SK-N-SH (cell line): Measurements from ENCODE around the gene OTOS. TPM values are rescaled to one million over a fixed set of nuclear protein-coding genes. Genes with fewer than 3 reads are reported as not detected.

Experiments used
- CTCF ChIA-PET: fragments of 300-600, 350-600 bp; formaldehyde crosslinking; extraction: SDS; loops from one replicate; lab custom pipeline; 2021; lab: Yijun Ruan, JAX
- POLR2A ChIA-PET: fragments of 350-600 bp; sonication (Branson Sonifier 250); formaldehyde crosslinking; extraction: SDS; loops from one replicate; lab custom pipeline; 2020; ENCODE audit warnings: antibody characterized with exemption, inconsistent platforms; lab: Yijun Ruan, JAX
- DNase-seq: peaks from one replicate; pipeline ENCODE4 v3.0.0; 2012
- H2AFZ ChIP-seq: fragments of 200-600 bp; sonication (generic); 2 replicates; pipeline ENCODE4 v1.8.1; 2016; ENCODE audit warnings: antibody characterized with exemption, mild to moderate bottlenecking, low read depth
- H3F3A ChIP-seq: fragments of 200-600 bp; sonication (generic); replicated peaks from 2 replicates; pipeline ENCODE3; 2016; ENCODE audit warnings: antibody characterized with exemption, mild to moderate bottlenecking; ENCODE audit not compliant: insufficient read depth
- H3K27ac ChIP-seq, 2 experiments: fragments of 200-500 bp in 1 of 2; fragments of 200-600 bp in 1 of 2; sonication (Bioruptor generic) in 1 of 2; sonication (generic), shearing (Covaris generic) in 1 of 2; 2 replicates each; pipeline versions ENCODE4 v1.5.1 to v1.6.1; 2014 to 2016; ENCODE audit warnings: low read depth in 2 of 2, inconsistent platforms in 1 of 2, low read length in 1 of 2, mild to moderate bottlenecking in 1 of 2, mixed read lengths in 1 of 2
- H3K27me3 ChIP-seq: fragments of 200-600 bp; sonication (generic), shearing (Covaris generic); 2 replicates; pipeline ENCODE4 v1.6.1; 2016; ENCODE audit warnings: mixed run types; ENCODE audit not compliant: insufficient read depth
- H3K36me3 ChIP-seq, 2 experiments: fragments of 200-500 bp in 1 of 2; fragments of 200-600 bp in 1 of 2; sonication (Bioruptor generic) in 1 of 2; sonication (generic) in 1 of 2; replicated peaks in 1 of 2; 2 replicates each; pipeline versions ENCODE3 to v1.5.1; 2014 to 2016; ENCODE audit warnings: low read length in 1 of 2, mild to moderate bottlenecking in 1 of 2; ENCODE audit not compliant: insufficient read depth in 2 of 2, control insufficient read depth in 1 of 2
- H3K4me1 ChIP-seq, 2 experiments: fragments of 200-500 bp in 1 of 2; fragments of 200-600 bp in 1 of 2; sonication (Bioruptor generic) in 1 of 2; sonication (generic), shearing (Covaris generic) in 1 of 2; 2 replicates each; pipeline versions ENCODE4 v1.5.1 to v1.6.1; 2014 to 2016; ENCODE audit warnings: low read depth in 1 of 2, low read length in 1 of 2, mixed run types in 1 of 2; ENCODE audit not compliant: insufficient read depth in 2 of 2, control insufficient read depth in 1 of 2
- H3K4me2 ChIP-seq: fragments of 200-600 bp; sonication (generic), shearing (Covaris generic); 2 replicates; pipeline ENCODE4 v1.6.1; 2017; ENCODE audit warnings: mixed run types
- H3K4me3 ChIP-seq, 2 experiments: fragments of 200-500 bp in 1 of 2; fragments of 200-600 bp in 1 of 2; sonication (Bioruptor generic) in 1 of 2; sonication (generic), shearing (Covaris generic) in 1 of 2; 2 replicates each; pipeline versions ENCODE4 v1.5.1 to v1.8.1; 2014 to 2016; ENCODE audit warnings: low read depth in 2 of 2, inconsistent platforms in 1 of 2, low read length in 1 of 2, mild to moderate bottlenecking in 1 of 2, mixed read lengths in 1 of 2, moderate library complexity in 1 of 2
- H3K79me2 ChIP-seq: fragments of 200-600 bp; sonication (generic); 2 replicates; pipeline ENCODE4 v1.8.1; 2017; ENCODE audit warnings: mild to moderate bottlenecking; ENCODE audit not compliant: insufficient read depth
- H3K9ac ChIP-seq: fragments of 200-600 bp; sonication (generic); 2 replicates; pipeline ENCODE4 v1.6.1; 2017; ENCODE audit warnings: mixed run types
- H3K9me2 ChIP-seq: fragments of 200-600 bp; sonication (generic); 2 replicates; pipeline ENCODE4 v1.6.1; 2017; ENCODE audit warnings: mixed run types
- H3K9me3 ChIP-seq: fragments of 200-600 bp; sonication (generic); 2 replicates; pipeline ENCODE4 v1.6.1; 2017; ENCODE audit warnings: mixed run types, mild to moderate bottlenecking, moderate library complexity
- H4K20me1 ChIP-seq: fragments of 200-600 bp; sonication (generic); 2 replicates; pipeline ENCODE4 v1.6.1; 2017; ENCODE audit warnings: mild to moderate bottlenecking, mixed run types; ENCODE audit not compliant: insufficient read depth
- CHD2 ChIP-seq: fragments of 150-350 bp; IDR thresholded peaks from 2 replicates; pipeline ENCODE4 v1.6.1; 2018; ENCODE audit warnings: low read length; ENCODE audit not compliant: partially characterized antibody
- EP300 ChIP-seq, 2 experiments: IDR thresholded peaks; 2 replicates each; pipeline versions ENCODE4 v1.4.0 to v1.6.1; 2012; ENCODE audit warnings: borderline replicate concordance in 1 of 2, low read depth in 1 of 2, low read length in 1 of 2
- FOSL2 ChIP-seq: IDR thresholded peaks from 2 replicates; pipeline ENCODE4 v1.4.0; 2012; ENCODE audit warnings: low read depth, mild to moderate bottlenecking, moderate library complexity, borderline replicate concordance
- FOXM1 ChIP-seq: IDR thresholded peaks from 2 replicates; pipeline ENCODE4 v1.4.0; 2012; ENCODE audit warnings: low read depth, mild to moderate bottlenecking
- GATA2 ChIP-seq: sonication (generic); formaldehyde crosslinking; IDR thresholded peaks from 2 replicates; pipeline ENCODE4 v1.5.0; 2020; ENCODE audit warnings: mild to moderate bottlenecking, missing genetic modification reagents
- MAX ChIP-seq: IDR thresholded peaks from 2 replicates; pipeline ENCODE4 v1.4.0; 2012; ENCODE audit warnings: low read depth
- MEF2A ChIP-seq: IDR thresholded peaks from 2 replicates; pipeline ENCODE4 v1.4.0; 2012; ENCODE audit warnings: low read depth, borderline replicate concordance
- NFIC ChIP-seq: IDR thresholded peaks from 2 replicates; pipeline ENCODE4 v1.4.0; 2012; ENCODE audit warnings: borderline replicate concordance
- POLR2AphosphoS5 ChIP-seq: IDR thresholded peaks from 2 replicates; pipeline ENCODE4 v1.6.1; 2012; ENCODE audit warnings: low read depth, low read length
- RAD21 ChIP-seq: IDR thresholded peaks from 2 replicates; pipeline ENCODE4 v1.6.1; 2012; ENCODE audit warnings: mild to moderate bottlenecking, low read length
- RFX5 ChIP-seq: IDR thresholded peaks from 2 replicates; pipeline ENCODE4 v1.6.1; 2012; ENCODE audit warnings: mild to moderate bottlenecking, improper control_type of control experiment, low read length
- RXRA ChIP-seq: IDR thresholded peaks from 2 replicates; pipeline ENCODE4 v1.4.0; 2012; ENCODE audit warnings: low read depth, mild to moderate bottlenecking, borderline replicate concordance
- SMC3 ChIP-seq: IDR thresholded peaks from 2 replicates; pipeline ENCODE4 v1.6.1; 2012; ENCODE audit warnings: low read depth, low read length, improper control_type of control experiment
- TCF12 ChIP-seq: IDR thresholded peaks from 2 replicates; pipeline ENCODE4 v1.4.0; 2012
- TEAD4 ChIP-seq: IDR thresholded peaks from 2 replicates; pipeline ENCODE4 v1.4.0; 2012; ENCODE audit warnings: mild to moderate bottlenecking, borderline replicate concordance; ENCODE audit not compliant: insufficient read depth
- WGBS: methylation state at CpG from one replicate; pipeline ENCODE4 v1.1.6; 2017; ENCODE audit warnings: low lambda C conversion rate; 5-methylcytosine and 5-hydroxymethylcytosine counted together
- polyA plus RNA-seq, 3 experiments: library from polyadenylated mRNA; depleted of rRNA; stranded (reverse); fragments of >200 nt; gene quantifications; 2 replicates each; pipeline ENCODE4 v1.2.3, GENCODE V29; 2012
- TF ChIP-seq, protein P1 (sequence below): fragments of 150-350 bp; IDR thresholded peaks from 2 replicates; pipeline ENCODE4 v1.6.1; 2016; ENCODE audit warnings: mild to moderate bottlenecking, low read depth, low read length
- TF ChIP-seq, protein P2 (sequence below): fragments of 150-350 bp; IDR thresholded peaks from 2 replicates; pipeline ENCODE4 v1.6.1; 2017; ENCODE audit warnings: antibody characterized with exemption, low read length, low read depth, borderline replicate concordance
- TF ChIP-seq, protein P3 (sequence below): IDR thresholded peaks from 2 replicates; pipeline ENCODE4 v1.4.0; 2012; ENCODE audit warnings: low read depth, borderline replicate concordance

Gene OTOS
- polyA plus RNA-seq, 1 of the 3 experiments (the other 2 are of a cell fraction), result not detected

DNA sequence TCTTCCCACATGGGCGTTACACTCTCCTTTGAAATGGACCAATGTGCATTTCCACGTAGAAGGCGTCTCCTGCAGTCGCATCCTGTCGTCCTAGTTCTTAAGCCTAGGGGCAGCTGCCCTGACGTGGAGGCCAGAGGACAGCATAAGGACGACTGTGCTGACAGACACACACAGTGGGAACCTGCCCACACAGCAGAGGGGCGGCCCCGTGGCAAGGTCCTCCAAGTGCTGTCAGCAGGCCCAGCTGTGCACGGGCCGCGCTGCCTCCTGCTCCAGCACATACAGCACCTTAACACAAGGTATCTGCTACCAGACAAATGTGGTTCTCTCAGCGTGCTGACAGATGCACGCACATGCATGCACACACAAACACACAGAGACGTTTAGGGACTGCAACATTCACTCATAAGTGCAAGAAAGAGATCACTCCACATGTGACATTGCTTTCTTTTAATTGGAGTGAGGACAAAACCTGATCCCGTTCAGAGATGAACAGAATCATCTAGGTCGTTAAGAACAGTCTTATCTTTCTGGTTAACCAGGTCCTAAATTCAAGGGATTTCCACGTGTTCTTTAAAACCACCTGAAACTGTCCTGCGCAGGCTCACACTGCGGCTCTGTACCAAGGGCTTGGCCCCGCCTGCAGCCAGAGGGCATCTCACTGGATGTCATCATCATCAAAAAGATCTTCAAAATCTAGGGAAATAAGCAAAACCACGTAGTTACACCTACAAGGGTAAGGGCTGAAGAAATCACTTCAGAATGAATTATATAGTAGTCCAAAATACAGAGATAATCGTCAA, 9.9 kb downstream of the OTOS start:
- Histone ChIP-seq H3K4me1 (peaks cover 11 to 14% of the 10 kb centered on the region in 2 experiments; a peak in 2 of 4 replicates), H3K27ac (no peak overlapping the region), H3K9ac (no peak overlapping the region), H3K4me2 (no peak overlapping the region), H3K27me3 (no peaks in the 10 kb centered on the region), H3K36me3 (peaks cover 10 to 70% of the 10 kb centered on the region in 2 experiments), H3K4me3 (no peak overlapping the region), H3K79me2 (peaks cover 30% of the 10 kb centered on the region), H3K9me2 (no peaks in the 10 kb centered on the region), H4K20me1 (peaks cover 12% of the 10 kb centered on the region), H2AFZ (no peak overlapping the region), H3F3A (no peaks in the 10 kb centered on the region), H3K9me3 (no peaks in the 10 kb centered on the region)
- DNase-seq, result no peak
- TF ChIP-seq SMC3 (no peak), RXRA (no peak), EP300 (IDR thresholded peaks at IDR 0.05; ENCODE audit: borderline replicate concordance in 1 of 2, low read depth in 1 of 2, low read length in 1 of 2) (no peak), MAX (no peak), TEAD4 (no peak), POLR2AphosphoS5 (no peak)
- TF ChIP-seq, protein P1, sequence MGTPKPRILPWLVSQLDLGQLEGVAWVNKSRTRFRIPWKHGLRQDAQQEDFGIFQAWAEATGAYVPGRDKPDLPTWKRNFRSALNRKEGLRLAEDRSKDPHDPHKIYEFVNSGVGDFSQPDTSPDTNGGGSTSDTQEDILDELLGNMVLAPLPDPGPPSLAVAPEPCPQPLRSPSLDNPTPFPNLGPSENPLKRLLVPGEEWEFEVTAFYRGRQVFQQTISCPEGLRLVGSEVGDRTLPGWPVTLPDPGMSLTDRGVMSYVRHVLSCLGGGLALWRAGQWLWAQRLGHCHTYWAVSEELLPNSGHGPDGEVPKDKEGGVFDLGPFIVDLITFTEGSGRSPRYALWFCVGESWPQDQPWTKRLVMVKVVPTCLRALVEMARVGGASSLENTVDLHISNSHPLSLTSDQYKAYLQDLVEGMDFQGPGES, result no peak
- TF ChIP-seq, protein P2, sequence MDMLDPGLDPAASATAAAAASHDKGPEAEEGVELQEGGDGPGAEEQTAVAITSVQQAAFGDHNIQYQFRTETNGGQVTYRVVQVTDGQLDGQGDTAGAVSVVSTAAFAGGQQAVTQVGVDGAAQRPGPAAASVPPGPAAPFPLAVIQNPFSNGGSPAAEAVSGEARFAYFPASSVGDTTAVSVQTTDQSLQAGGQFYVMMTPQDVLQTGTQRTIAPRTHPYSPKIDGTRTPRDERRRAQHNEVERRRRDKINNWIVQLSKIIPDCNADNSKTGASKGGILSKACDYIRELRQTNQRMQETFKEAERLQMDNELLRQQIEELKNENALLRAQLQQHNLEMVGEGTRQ, result no peak
- TF ChIP-seq, protein P3, sequence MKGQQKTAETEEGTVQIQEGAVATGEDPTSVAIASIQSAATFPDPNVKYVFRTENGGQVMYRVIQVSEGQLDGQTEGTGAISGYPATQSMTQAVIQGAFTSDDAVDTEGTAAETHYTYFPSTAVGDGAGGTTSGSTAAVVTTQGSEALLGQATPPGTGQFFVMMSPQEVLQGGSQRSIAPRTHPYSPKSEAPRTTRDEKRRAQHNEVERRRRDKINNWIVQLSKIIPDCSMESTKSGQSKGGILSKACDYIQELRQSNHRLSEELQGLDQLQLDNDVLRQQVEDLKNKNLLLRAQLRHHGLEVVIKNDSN, result no peak
- POLR2A ChIA-PET, result no interaction called here
- CTCF ChIA-PET, result interaction anchor here (1.9 to 2.5 kb wide), 2 partner anchors 13 to 20 kb away, joined by 7 to 9 read pairs; no protein-coding TSS in a partner anchor
- WGBS, result 91% methylated on average over 23 of the region's 23 CpGs

DNA sequence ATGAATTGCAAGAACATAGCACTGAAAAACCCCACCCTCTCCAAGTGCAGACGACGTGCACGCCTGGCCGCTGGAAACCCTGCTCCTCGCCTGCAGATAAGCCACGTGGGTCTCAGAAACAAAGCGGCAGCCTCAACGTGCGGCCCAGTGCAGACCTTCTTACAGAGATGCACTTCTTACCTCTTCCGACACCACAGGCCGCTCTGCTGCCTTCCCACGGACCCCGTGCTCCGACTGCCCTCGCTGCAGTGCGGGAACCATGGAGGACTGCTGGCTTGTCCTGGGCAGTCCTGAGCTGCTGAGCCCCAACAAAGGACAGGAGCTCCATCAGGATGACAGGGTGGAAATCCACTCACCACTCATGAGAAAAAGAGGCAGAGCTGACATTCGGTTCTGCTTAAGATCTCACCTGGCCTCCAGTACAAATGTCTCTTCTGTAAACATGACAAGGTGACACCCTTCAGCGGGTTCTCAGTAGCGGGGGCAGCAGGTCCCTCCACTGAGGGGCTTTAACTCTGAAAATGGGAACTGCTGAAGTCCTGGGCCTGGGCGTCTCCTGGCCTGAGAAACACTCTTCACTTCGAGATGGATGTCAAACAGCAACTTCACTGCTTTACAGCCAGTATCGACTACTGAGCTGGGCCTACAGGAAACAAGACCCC, 10.6 kb downstream of the OTOS start:
- Histone ChIP-seq H3K9me3 (no peaks in the 10 kb centered on the region), H3K27ac (no peak overlapping the region), H4K20me1 (peaks cover 11% of the 10 kb centered on the region), H3K9me2 (no peaks in the 10 kb centered on the region), H3K9ac (no peak overlapping the region), H3K4me2 (no peak overlapping the region), H3K27me3 (no peaks in the 10 kb centered on the region), H2AFZ (no peak overlapping the region), H3F3A (no peaks in the 10 kb centered on the region), H3K79me2 (peaks cover 23% of the 10 kb centered on the region), H3K36me3 (peaks cover 10 to 70% of the 10 kb centered on the region in 2 experiments), H3K4me1 (peaks cover 7% of the 10 kb centered on the region in 2 experiments; a peak in 2 of 4 replicates), H3K4me3 (no peak overlapping the region)
- WGBS, result 98% methylated on average over 18 of the region's 22 CpGs
- ChIA-PET POLR2A (interaction anchor here (1.0 kb wide), 1 partner anchor 9 kb away, joined by 3 read pairs; no protein-coding TSS in a partner anchor), CTCF (interaction anchor here (1.9 to 2.5 kb wide), 3 partner anchors 14 to 69 kb away, joined by 7 to 9 read pairs (median 9); no protein-coding TSS in a partner anchor)
- no peak for DNase-seq
- TF ChIP-seq, protein P2, result no peak
- no peak for TF ChIP-seq RFX5
- no peak for TF ChIP-seq RAD21
- TF ChIP-seq RXRA, result no peak
- TF ChIP-seq FOXM1, result no peak
- no peak for TF ChIP-seq MAX
- TF ChIP-seq TCF12, result no peak
- TF ChIP-seq CHD2, result no peak
- no peak for TF ChIP-seq NFIC
- TF ChIP-seq GATA2 (CRISPR knock-in tag), result no peak
- TF ChIP-seq, protein P3, result no peak
- TF ChIP-seq MEF2A, result no peak
- no peak for TF ChIP-seq FOSL2
